PC-3 (cell line): Measurements from ENCODE around the gene CEP76. TPM values are rescaled to one million over a fixed set of nuclear protein-coding genes. Genes with fewer than 3 reads are reported as not detected.
A peak's percentile ranks its signal among the peaks of the same experiment; 100 is the strongest.

Experiments
- ATAC-seq: fragments of 200-7000 bp; cut with Tn5 transposase; 2 replicates; pipeline ENCODE4 v1.9.1; 2020; ENCODE audit warnings: mild to moderate bottlenecking, moderate library complexity
- BruUV-seq: library from RNA; stranded (reverse); fragments of 400-500 nt; replicated peaks from 2 replicates; lab custom pipeline; 2021; lab: Mats Ljungman, UMichigan
- CTCF ChIA-PET: fragments of 300-600 bp; sonication (Branson Sonifier 250); formaldehyde crosslinking; loops from one replicate; lab custom pipeline; 2022; ENCODE audit warnings: antibody characterized with exemption; lab: Charles Lee
- POLR2A ChIA-PET: fragments of 300-600 bp; sonication (Branson Sonifier 250); formaldehyde crosslinking; loops from one replicate; lab custom pipeline; 2022; ENCODE audit warnings: antibody characterized with exemption; ENCODE audit not compliant: unreplicated experiment; lab: Charles Lee
- DNase-seq: peaks from one replicate; pipeline ENCODE4 v3.0.0-alpha.2; 2015
- H2AFZ ChIP-seq: fragments of 300-600 bp; sonication (generic); 2 replicates; pipeline ENCODE4 v1.6.0; 2016; ENCODE audit warnings: antibody characterized with exemption, low read length
- H3F3A ChIP-seq: fragments of 300-600 bp; sonication (generic); one replicate; pipeline ENCODE4 v1.6.0; 2017; ENCODE audit warnings: antibody characterized with exemption, low read length, control low read depth, mild to moderate bottlenecking; ENCODE audit not compliant: unreplicated experiment
- H3K27ac ChIP-seq: fragments of 300-600 bp; sonication (generic); 2 replicates; pipeline ENCODE4 v1.5.1; 2016; ENCODE audit warnings: mild to moderate bottlenecking, low read length
- H3K27me3 ChIP-seq: fragments of 300-600 bp; sonication (generic); 2 replicates; pipeline ENCODE4 v1.6.1; 2016; ENCODE audit warnings: low read length, mixed read lengths
- H3K36me3 ChIP-seq: fragments of 300-600 bp; sonication (generic); 2 replicates; pipeline ENCODE4 v1.6.1; 2016; ENCODE audit warnings: low read depth, mixed run types, low read length, mixed read lengths
- H3K4me1 ChIP-seq: fragments of 300-600 bp; sonication (generic); 2 replicates; pipeline ENCODE4 v1.5.1; 2016; ENCODE audit warnings: low read length; ENCODE audit not compliant: insufficient read depth
- H3K4me2 ChIP-seq: fragments of 300-600 bp; sonication (generic); 2 replicates; pipeline ENCODE4 v1.6.0; 2016; ENCODE audit warnings: low read length
- H3K4me3 ChIP-seq: fragments of 300-600 bp; sonication (generic); 2 replicates; pipeline ENCODE4 v1.5.1; 2016; ENCODE audit warnings: mild to moderate bottlenecking, low read length, mixed read lengths
- H3K79me2 ChIP-seq: fragments of 300-600 bp; sonication (generic); 2 replicates; pipeline ENCODE4 v1.6.1; 2017; ENCODE audit warnings: low read length, mixed read lengths
- H3K9ac ChIP-seq: fragments of 300-600 bp; sonication (generic); 2 replicates; pipeline ENCODE4 v1.6.0; 2016; ENCODE audit warnings: mild to moderate bottlenecking, low read length
- H3K9me2 ChIP-seq: fragments of 300-600 bp; sonication (generic); replicated peaks from 2 replicates; pipeline ENCODE4 v1.6.1; 2016; ENCODE audit warnings: mixed run types, low read length, mixed read lengths
- H3K9me3 ChIP-seq: fragments of 300-600 bp; sonication (generic); 2 replicates; pipeline ENCODE4 v1.6.1; 2016; ENCODE audit warnings: low read length, mixed read lengths
- H4K20me1 ChIP-seq: fragments of 300-600 bp; sonication (generic); 2 replicates; pipeline ENCODE4 v1.6.1; 2016; ENCODE audit warnings: low read length, mixed read lengths
- EZH2 ChIP-seq: fragments of 300-600 bp; sonication (generic); IDR thresholded peaks from one replicate; pipeline ENCODE4 v1.6.1; 2017; ENCODE audit warnings: antibody characterized with exemption, mild to moderate bottlenecking, low read length; ENCODE audit not compliant: unreplicated experiment
- EZH2phosphoT487 ChIP-seq: fragments of 300-600 bp; sonication (generic); IDR thresholded peaks from 2 replicates; pipeline ENCODE4 v1.6.1; 2018; ENCODE audit warnings: mild to moderate bottlenecking, antibody characterized with exemption, low read length, borderline replicate concordance
- intact Hi-C: fragments of 100-400 bp; cut with micrococcal nuclease; formaldehyde crosslinking; loops from 2 replicates; pipeline ENCODE4 v1.9.0; 2023
- total RNA-seq: library from RNA; depleted of rRNA; stranded (reverse); fragments of >200 nt; gene quantifications from 2 replicates; pipeline ENCODE4 v1.2.3, GENCODE V29; 2014
- TF ChIP-seq, protein P1 (sequence below): fragments of 300-600 bp; sonication (generic); conservative IDR thresholded peaks from 2 replicates; pipeline ENCODE4 v1.5.1; 2017; ENCODE audit warnings: antibody characterized with exemption, low read depth, mild to moderate bottlenecking, low read length

The CEP76 gene
- total RNA-seq, 1 experiment from 2014 or later, result 25.1 TPM

DNA sequence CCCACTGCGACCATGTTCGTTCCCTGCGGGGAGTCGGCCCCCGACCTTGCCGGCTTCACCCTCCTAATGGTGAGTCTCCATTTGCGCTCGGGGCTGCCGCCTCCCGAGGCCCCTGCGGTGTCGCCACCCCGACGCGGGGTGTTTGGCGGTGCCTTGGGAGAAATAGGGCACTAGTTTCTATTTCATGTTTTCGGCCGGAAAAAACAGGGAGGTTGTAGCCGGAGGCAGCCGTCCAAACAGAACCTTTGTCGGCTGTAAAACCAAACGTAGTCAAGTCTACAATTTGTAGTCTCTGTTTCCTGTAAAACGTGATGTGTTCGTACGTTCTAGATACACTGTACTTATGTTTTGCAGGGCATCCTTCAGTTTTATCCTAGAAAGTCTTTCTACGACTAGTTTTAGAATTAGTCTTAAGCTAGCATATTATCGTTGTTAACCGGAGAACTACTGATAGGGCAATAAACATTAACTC, 609 bp upstream of the CEP76 start:
- ChIA-PET CTCF (interaction anchor here (0.6 to 0.9 kb wide), 2 partner anchors 244 to 431 kb away, joined by 4 to 5 read pairs; no protein-coding TSS in a partner anchor), POLR2A (no interaction called here)
- DNase-seq (no peak), ATAC-seq (peak; percentile 39)
- Histone ChIP-seq H2AFZ (peak overlapping the region; percentile 96), H3K4me2 (peak overlapping the region; percentile 89), H3K27me3 (no peaks in the 10 kb centered on the region), H4K20me1 (no peaks in the 10 kb centered on the region), H3K9me2 (no peaks in the 10 kb centered on the region), H3K27ac (peak overlapping the region; percentile 84), H3K9me3 (no peaks in the 10 kb centered on the region), H3F3A (peaks cover 5% of the 10 kb centered on the region), H3K79me2 (peaks cover 81% of the 10 kb centered on the region), H3K4me1 (peaks cover 34% of the 10 kb centered on the region), H3K4me3 (peak overlapping the region; percentile 80), H3K9ac (peak overlapping the region; percentile 97), H3K36me3 (peaks cover 24% of the 10 kb centered on the region)
- BruUV-seq, result TSS peak; percentile 64
- TF ChIP-seq, protein P1, sequence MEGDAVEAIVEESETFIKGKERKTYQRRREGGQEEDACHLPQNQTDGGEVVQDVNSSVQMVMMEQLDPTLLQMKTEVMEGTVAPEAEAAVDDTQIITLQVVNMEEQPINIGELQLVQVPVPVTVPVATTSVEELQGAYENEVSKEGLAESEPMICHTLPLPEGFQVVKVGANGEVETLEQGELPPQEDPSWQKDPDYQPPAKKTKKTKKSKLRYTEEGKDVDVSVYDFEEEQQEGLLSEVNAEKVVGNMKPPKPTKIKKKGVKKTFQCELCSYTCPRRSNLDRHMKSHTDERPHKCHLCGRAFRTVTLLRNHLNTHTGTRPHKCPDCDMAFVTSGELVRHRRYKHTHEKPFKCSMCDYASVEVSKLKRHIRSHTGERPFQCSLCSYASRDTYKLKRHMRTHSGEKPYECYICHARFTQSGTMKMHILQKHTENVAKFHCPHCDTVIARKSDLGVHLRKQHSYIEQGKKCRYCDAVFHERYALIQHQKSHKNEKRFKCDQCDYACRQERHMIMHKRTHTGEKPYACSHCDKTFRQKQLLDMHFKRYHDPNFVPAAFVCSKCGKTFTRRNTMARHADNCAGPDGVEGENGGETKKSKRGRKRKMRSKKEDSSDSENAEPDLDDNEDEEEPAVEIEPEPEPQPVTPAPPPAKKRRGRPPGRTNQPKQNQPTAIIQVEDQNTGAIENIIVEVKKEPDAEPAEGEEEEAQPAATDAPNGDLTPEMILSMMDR, result no peak
- intact Hi-C loops, result no loop called here

DNA sequence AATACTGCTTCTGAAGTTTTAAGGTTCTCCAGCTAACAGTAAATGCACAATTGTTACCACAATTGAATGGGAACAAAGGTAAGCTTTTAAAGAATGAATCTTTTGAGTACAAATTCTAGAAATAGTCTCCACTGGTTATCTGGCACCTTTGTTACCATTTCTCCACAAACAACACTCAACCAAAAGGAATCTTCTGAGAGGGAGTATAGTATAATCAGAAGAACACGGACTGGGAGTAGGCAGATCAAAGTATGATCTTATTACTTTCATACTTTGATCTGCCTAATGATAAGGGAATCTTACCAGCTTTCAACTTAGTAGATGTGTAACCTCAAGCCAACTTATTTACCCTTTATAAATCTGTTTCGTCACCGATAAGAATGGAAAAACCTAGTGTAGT, 1.4 kb downstream of the CEP76 start:
- ATAC-seq (0 out of 2 replicates have a peak, but pooled peaks have one; percentile 3), DNase-seq (peak; percentile 37)
- Histone ChIP-seq H3K4me3 (peak overlapping the region; percentile 80), H3K4me2 (peak overlapping the region; percentile 89), H3K79me2 (peaks cover 73% of the 10 kb centered on the region), H3K4me1 (peaks cover 34% of the 10 kb centered on the region), H3K36me3 (peaks cover 12% of the 10 kb centered on the region; the same call in 1 of the 2 replicates), H3K9ac (peak overlapping the region; percentile 97), H3K27me3 (no peaks in the 10 kb centered on the region), H3K27ac (no peak overlapping the region), H3F3A (peaks cover 5% of the 10 kb centered on the region), H3K9me2 (no peaks in the 10 kb centered on the region), H2AFZ (no peak overlapping the region), H3K9me3 (no peaks in the 10 kb centered on the region), H4K20me1 (no peaks in the 10 kb centered on the region)
- ChIA-PET POLR2A (interaction anchor here (0.6 to 0.8 kb wide), 3 partner anchors 30 to 317 kb away, joined by 3 to 5 read pairs (median 4); no protein-coding TSS in a partner anchor), CTCF (no interaction called here)
- intact Hi-C loops, result loop anchor here (2.0 kb wide), 1 partner anchor 310 kb away; no protein-coding TSS in a partner anchor
- no TSS peak for BruUV-seq
- TF ChIP-seq EZH2phosphoT487 (no peak), EZH2 (no peak)
- TF ChIP-seq, protein P1, result no peak

DNA sequence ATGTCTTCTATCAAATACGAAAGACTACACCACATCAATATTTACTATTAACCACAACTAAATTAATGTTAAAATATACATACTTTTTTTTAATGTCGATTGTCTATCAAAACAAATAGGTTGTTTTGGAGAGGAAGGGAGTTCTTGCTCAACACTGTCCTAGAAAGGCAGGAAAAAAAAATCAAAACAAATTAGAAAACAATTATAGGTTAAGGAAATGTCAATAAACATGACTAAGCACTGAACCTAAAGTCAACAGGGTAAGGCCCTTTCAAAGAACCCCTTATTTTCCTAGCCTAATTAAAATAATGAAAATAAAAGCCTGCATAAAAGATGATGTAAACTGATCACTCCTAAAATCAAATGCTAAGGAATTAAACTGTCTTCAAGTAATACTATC, 2.8 kb downstream of the CEP76 start:
- Histone ChIP-seq H3K79me2 (peaks cover 58% of the 10 kb centered on the region), H3K27me3 (no peaks in the 10 kb centered on the region), H2AFZ (no peak overlapping the region), H4K20me1 (no peaks in the 10 kb centered on the region), H3K4me1 (peaks cover 33% of the 10 kb centered on the region), H3K9me2 (no peaks in the 10 kb centered on the region), H3K4me3 (peak overlapping the region; percentile 80; the same call in 1 of the 2 replicates), H3K9me3 (no peaks in the 10 kb centered on the region), H3K27ac (no peak overlapping the region), H3K36me3 (peaks cover 12% of the 10 kb centered on the region; the same call in 1 of the 2 replicates), H3K9ac (no peak overlapping the region), H3K4me2 (peak overlapping the region; percentile 89), H3F3A (peaks cover 5% of the 10 kb centered on the region)
- ATAC-seq (no peak), DNase-seq (no peak)
- CTCF ChIA-PET, result no interaction called here
- POLR2A ChIA-PET, result no interaction called here
- intact Hi-C loops, result loop anchor here (2.0 kb wide), 1 partner anchor 309 kb away; no protein-coding TSS in a partner anchor
- TF ChIP-seq EZH2phosphoT487 (no peak), EZH2 (no peak)
- TF ChIP-seq, protein P1, result no peak
- BruUV-seq, result no TSS peak
